Ramos (cell line): ENCODE data around the gene DLG2.
"Not testable (repeated sequence)": the region's sequence is repeated elsewhere in the genome, so short reads cannot be mapped to it uniquely, and the experiment has no call there.

ENCODE experiments used
- in situ Hi-C: fragments of 300-500 bp; cut with MboI; formaldehyde crosslinking; loops from one replicate; pipeline ENCODE4 v1.14.3; 2022; ENCODE audit warnings: low sequenced_read_pairs; ENCODE audit not compliant: unreplicated experiment

DLG2 gene

DNA sequence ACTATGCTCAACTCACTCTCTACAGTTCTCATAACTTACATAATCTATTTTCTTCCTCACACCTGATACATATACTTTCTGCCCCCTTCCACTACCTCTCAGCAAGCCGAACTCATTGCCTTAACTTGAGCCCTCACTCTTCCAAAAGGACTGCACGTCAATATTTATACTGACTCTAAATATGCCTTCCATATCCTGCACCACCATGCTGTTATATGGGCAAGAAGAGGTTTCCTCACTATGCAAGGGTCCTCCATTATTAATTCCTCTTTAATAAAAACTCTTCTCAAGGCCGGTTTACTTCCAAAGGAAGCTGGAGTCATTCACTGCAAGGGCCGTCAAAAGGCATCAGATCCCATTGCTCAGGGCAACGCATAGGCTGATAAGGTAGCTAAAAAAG is 2204.5 kb downstream of the DLG2 start:
- in situ Hi-C loops = not testable (repeated sequence)

GRCh38 chr11:83410605-83411565 is 2216.3 kb downstream of the DLG2 start:
- in situ Hi-C loops = no loop called here

DNA sequence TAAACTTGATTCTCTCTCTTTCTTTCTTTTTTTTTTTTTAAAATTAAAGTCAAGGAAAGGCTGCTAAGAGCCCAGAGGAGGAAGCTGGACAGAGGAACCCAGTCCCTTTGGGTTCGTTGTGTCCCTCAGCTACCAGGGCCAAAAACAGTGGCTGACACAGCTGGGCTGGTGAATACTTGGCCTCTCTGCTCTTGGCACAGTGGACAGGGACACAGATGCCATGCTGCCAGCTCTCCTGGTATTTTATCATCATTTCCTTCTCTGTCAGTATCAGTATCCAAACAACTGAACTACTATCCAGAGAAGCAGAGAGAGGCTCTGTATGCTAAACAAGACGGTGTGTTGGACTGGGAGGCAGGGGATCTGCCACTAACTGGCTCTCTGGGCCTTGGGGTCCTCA is 2217.3 kb downstream of the DLG2 start:
- in situ Hi-C loops = no loop called here

- in situ Hi-C loops = no loop called here
Observed at GRCh38 chr11:83409476-83409875, 2217.7 kb downstream of the DLG2 start.

- in situ Hi-C loops = no loop called here
Observed at GRCh38 chr11:83408946-83409345, 2218.2 kb downstream of the DLG2 start.
